Right atrium auricular region (tissue), 2 donors: Measurements from ENCODE around the gene PPY. TPM values are rescaled to one million over a fixed set of nuclear protein-coding genes. Genes with fewer than 3 reads are reported as not detected.

Experiments used
- DNase-seq: peaks from one replicate; pipeline ENCODE4 v3.0.0-alpha.2; 2019; ENCODE audit warnings: low spot score
- H3K27ac ChIP-seq, 2 donors: fragments of 200-600 bp; sonication (generic); 1 replicate in 1 of 2; 2 replicates in 1 of 2; pipeline ENCODE4 v1.5.1; 2016 to 2019
- H3K27me3 ChIP-seq, 2 donors: fragments of 200-600 bp; sonication (generic); one replicate each; pipeline versions ENCODE4 v1.5.1 to v1.6.0; 2017 to 2019
- H3K36me3 ChIP-seq: fragments of 200-600 bp; sonication (generic); one replicate; pipeline ENCODE4 v1.5.1; 2016
- H3K4me1 ChIP-seq, 2 donors: fragments of 200-600 bp; sonication (generic); one replicate each; pipeline versions ENCODE4 v1.5.1 to v1.6.0; 2017 to 2019
- H3K4me3 ChIP-seq, 2 donors: fragments of 200-600 bp; sonication (generic); 1 replicate in 1 of 2; 2 replicates in 1 of 2; pipeline ENCODE4 v1.5.1; 2017 to 2019; ENCODE audit warnings: mild to moderate bottlenecking in 1 of 2, moderate library complexity in 1 of 2
- H3K9me3 ChIP-seq, 2 donors: fragments of 200-600 bp; sonication (generic); one replicate each; pipeline ENCODE4 v1.5.1; 2019
- total RNA-seq, 2 donors: library from RNA; depleted of rRNA; stranded (reverse); fragments of >200 nt; gene quantifications; one replicate each; pipeline ENCODE4 v1.1.0, GENCODE V29; 2016
- TF ChIP-seq, protein P1 (sequence below), 2 donors: fragments of 200-600 bp; sonication (generic); IDR thresholded peaks; one replicate each; pipeline ENCODE4 v1.5.1; 2019; ENCODE audit warnings: antibody characterized with exemption in 2 of 2

PPY gene
- total RNA-seq, 2 donors from 2014 or later: not detected

- Histone ChIP-seq H3K27me3 (peaks cover 11 to 24% of the 10 kb centered on the region in 2 donors), H3K36me3 (no peaks in the 10 kb centered on the region), H3K4me3 (no peak overlapping the region), H3K9me3 (no peaks in the 10 kb centered on the region), H3K4me1 (peaks cover 0 to 12% of the 10 kb centered on the region in 2 donors), H3K27ac (no peak overlapping the region)
- no peak for DNase-seq
- TF ChIP-seq, protein P1, sequence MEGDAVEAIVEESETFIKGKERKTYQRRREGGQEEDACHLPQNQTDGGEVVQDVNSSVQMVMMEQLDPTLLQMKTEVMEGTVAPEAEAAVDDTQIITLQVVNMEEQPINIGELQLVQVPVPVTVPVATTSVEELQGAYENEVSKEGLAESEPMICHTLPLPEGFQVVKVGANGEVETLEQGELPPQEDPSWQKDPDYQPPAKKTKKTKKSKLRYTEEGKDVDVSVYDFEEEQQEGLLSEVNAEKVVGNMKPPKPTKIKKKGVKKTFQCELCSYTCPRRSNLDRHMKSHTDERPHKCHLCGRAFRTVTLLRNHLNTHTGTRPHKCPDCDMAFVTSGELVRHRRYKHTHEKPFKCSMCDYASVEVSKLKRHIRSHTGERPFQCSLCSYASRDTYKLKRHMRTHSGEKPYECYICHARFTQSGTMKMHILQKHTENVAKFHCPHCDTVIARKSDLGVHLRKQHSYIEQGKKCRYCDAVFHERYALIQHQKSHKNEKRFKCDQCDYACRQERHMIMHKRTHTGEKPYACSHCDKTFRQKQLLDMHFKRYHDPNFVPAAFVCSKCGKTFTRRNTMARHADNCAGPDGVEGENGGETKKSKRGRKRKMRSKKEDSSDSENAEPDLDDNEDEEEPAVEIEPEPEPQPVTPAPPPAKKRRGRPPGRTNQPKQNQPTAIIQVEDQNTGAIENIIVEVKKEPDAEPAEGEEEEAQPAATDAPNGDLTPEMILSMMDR (IDR thresholded peaks at IDR 0.05): no peak
Measured at GRCh38 chr17:43951750-43952149, 9.5 kb upstream of the PPY start.

DNA sequence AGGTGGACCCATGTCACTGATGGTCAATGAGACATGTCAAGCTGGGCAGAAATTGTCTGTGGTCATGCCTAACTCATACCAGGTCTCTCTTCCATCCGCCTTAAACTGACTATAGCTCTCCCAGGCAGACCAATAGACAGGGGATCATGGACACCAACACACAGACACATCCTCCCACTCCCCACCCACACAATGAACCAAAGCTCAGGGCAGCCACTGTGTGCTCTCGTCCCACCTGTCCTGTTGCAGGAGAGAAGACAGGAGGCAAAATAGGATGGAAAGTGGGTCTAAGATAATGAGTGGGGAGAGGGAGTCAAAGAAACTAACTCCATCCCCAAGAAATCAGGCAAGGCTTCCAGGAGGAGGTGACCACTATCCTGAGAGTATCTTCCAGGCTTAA lies 8.3 kb upstream of the PPY start:
- H3K4me1 ChIP-seq: peaks cover 0 to 12% of the 10 kb centered on the region in 2 donors
- H3K4me3 ChIP-seq: no peak overlapping the region
- H3K36me3 ChIP-seq: no peaks in the 10 kb centered on the region
- TF ChIP-seq, protein P1 (IDR thresholded peaks at IDR 0.05): no peak
- no peak overlapping the region for H3K27ac ChIP-seq
- DNase-seq: no peak
- H3K9me3 ChIP-seq: no peaks in the 10 kb centered on the region
- H3K27me3 ChIP-seq: peaks cover 11 to 24% of the 10 kb centered on the region in 2 donors

DNA sequence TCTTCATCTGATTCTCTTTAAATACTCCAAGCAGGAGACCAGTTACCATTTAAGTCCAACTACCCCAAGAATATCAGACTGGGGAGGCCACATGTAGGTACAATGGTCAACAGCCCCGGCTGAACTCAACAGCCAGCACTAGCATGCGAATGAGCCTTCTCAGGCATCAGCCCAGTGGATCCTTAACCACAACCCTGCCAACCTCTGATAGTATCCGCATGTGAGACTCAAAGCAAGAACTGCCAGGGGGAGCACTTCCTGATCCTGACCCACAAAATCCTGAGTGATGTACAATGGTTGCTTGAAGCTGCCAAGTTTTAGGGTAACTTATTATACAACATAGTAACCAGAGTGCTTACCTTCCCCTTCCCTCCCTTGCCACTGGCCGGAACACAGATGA lies 7.5 kb upstream of the PPY start:
- no peak for DNase-seq
- Histone ChIP-seq H3K9me3 (no peaks in the 10 kb centered on the region), H3K4me1 (peaks cover 0 to 12% of the 10 kb centered on the region in 2 donors), H3K27ac (no peak overlapping the region), H3K4me3 (no peak overlapping the region), H3K27me3 (peaks cover 11 to 24% of the 10 kb centered on the region in 2 donors), H3K36me3 (no peaks in the 10 kb centered on the region)
- TF ChIP-seq, protein P1 (IDR thresholded peaks at IDR 0.05): no peak

- H3K36me3 ChIP-seq: no peaks in the 10 kb centered on the region
- TF ChIP-seq, protein P1 (IDR thresholded peaks at IDR 0.05): no peak
- no peak overlapping the region for H3K27ac ChIP-seq
- peaks cover 0 to 7% of the 10 kb centered on the region in 2 donors for H3K27me3 ChIP-seq
- no peaks in the 10 kb centered on the region for H3K4me1 ChIP-seq
- no peak for DNase-seq
- H3K4me3 ChIP-seq: no peak overlapping the region
- no peaks in the 10 kb centered on the region for H3K9me3 ChIP-seq
Measured at GRCh38 chr17:43946781-43947180, 4.5 kb upstream of the PPY start.

- H3K4me1 ChIP-seq: no peaks in the 10 kb centered on the region
- H3K27ac ChIP-seq: no peak overlapping the region
- no peaks in the 10 kb centered on the region for H3K27me3 ChIP-seq
- no peak for DNase-seq
- H3K9me3 ChIP-seq: no peaks in the 10 kb centered on the region
- TF ChIP-seq, protein P1 (IDR thresholded peaks at IDR 0.05): no peak
- no peaks in the 10 kb centered on the region for H3K36me3 ChIP-seq
- H3K4me3 ChIP-seq: no peak overlapping the region
Measured at GRCh38 chr17:43945074-43945829, 3.0 kb upstream of the PPY start.

DNA sequence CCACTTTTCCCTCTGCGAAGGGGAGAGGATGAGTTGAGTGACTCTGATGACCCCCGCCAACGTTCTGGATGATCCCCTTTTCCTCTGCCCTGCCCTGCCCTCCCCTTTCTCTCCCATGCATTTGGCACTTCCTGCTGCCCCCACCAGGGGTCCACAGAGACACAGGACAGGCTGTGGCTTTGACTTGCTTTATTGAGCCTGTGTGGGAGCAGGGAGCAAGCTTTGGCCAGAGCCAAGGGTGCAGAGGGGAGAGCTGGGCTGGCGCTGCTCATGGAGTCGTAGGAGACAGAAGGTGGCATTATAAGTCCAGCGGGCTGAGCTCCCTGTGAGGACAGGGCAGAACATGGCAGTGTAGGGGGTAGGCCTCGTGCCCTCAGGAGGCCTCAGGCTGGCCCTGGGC lies 1.6 kb downstream of the PPY start:
- H3K4me3 ChIP-seq: no peak overlapping the region
- peaks cover 0 to 10% of the 10 kb centered on the region in 2 donors for H3K4me1 ChIP-seq
- H3K27ac ChIP-seq: no peak overlapping the region
- DNase-seq: no peak
- TF ChIP-seq, protein P1 (IDR thresholded peaks at IDR 0.05): peak; percentile 43 to 64
- H3K27me3 ChIP-seq: no peaks in the 10 kb centered on the region
- no peaks in the 10 kb centered on the region for H3K36me3 ChIP-seq
- no peaks in the 10 kb centered on the region for H3K9me3 ChIP-seq
